Measurements from ENCODE around the gene CLASP1.

The CLASP1 gene

DNA sequence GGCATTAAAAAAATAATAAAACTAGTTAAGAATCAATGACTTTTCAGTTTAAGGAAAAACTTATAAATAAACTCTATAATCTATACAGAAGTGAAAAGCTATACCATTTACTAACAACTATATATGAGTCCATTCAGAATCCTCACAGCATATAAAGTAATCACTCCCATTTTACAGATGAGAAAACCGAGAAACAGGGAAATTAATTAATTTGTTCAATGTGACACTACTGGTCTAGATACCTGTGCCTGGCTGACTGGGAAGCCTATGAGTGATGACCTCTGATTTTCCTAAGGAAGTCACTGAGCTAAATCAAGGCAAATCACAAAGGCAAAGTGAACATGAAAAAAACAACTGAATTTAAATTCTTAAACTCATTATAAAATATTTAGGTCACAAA lies 218.0 kb downstream of the CLASP1 start:
- TF ChIP-seq, protein P1, sequence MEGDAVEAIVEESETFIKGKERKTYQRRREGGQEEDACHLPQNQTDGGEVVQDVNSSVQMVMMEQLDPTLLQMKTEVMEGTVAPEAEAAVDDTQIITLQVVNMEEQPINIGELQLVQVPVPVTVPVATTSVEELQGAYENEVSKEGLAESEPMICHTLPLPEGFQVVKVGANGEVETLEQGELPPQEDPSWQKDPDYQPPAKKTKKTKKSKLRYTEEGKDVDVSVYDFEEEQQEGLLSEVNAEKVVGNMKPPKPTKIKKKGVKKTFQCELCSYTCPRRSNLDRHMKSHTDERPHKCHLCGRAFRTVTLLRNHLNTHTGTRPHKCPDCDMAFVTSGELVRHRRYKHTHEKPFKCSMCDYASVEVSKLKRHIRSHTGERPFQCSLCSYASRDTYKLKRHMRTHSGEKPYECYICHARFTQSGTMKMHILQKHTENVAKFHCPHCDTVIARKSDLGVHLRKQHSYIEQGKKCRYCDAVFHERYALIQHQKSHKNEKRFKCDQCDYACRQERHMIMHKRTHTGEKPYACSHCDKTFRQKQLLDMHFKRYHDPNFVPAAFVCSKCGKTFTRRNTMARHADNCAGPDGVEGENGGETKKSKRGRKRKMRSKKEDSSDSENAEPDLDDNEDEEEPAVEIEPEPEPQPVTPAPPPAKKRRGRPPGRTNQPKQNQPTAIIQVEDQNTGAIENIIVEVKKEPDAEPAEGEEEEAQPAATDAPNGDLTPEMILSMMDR (IDR thresholded peaks at IDR 0.05), result no peak

- TF ChIP-seq, protein P1 (IDR thresholded peaks at IDR 0.05), result no peak
Observed at GRCh38 chr2:121429927-121430520, 219.2 kb downstream of the CLASP1 start.

- TF ChIP-seq, protein P1 (IDR thresholded peaks at IDR 0.05), result no peak
Observed at GRCh38 chr2:121429119-121429903, 220.0 kb downstream of the CLASP1 start.

DNA sequence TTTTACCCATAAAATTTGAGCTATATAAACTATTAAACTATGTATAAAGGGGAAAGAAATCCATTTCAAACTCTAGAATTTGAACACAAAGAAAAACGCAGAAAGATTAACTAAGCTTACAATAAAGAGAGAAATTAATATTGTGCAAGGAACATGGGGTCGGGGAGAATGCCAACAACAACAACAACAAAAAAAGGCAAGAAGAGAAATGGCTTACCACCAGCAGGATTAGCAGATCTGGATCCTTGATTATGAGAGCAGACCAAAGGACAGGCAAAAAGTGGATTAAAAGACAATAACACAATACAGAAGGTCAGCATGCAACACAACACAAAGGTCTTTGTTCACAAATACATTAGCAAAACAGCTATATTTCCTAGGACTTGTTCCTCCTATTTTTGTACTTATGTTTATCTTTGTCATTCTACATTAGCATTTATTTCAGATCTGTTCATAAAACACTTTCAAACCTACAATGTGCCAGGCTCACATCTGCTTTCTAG lies 222.0 kb downstream of the CLASP1 start:
- TF ChIP-seq, protein P1 (IDR thresholded peaks at IDR 0.05), result no peak

GRCh38 chr2:121420486-121420885 lies 228.8 kb downstream of the CLASP1 start:
- TF ChIP-seq, protein P1 (IDR thresholded peaks at IDR 0.05), result no peak

GRCh38 chr2:121419081-121419699 lies 230.1 kb downstream of the CLASP1 start:
- TF ChIP-seq, protein P1 (IDR thresholded peaks at IDR 0.05), result no peak

DNA sequence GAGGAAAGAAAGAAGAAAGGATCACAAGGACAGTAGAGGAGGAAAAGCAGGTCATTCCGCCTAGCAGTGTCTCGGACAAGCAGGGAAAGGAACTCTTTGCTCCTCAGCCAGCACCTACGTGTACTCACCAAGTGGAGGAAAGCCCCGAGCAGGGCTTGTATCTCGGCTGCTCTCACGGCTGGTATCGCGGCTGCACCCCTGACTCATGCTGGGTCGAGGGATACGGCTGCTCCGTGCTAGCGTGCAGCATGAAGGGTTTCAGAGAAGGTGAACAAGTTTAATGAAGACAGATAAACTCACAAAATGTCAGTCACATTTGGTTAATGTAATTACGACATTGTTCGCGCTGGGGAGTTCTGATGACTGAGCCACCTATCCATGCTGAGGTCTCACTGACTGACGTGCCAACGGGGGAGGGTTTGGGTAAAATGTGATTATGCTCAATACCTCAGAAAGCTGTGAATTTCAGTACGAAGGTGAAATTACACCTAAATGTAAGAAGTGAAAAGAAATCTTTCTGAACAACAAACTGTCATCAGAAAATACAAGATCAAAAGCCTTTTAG lies 230.7 kb downstream of the CLASP1 start:
- TF ChIP-seq, protein P1 (IDR thresholded peaks at IDR 0.05), result no peak
